ENCODE results near the gene GPR153. TPM values are rescaled to one million over a fixed set of nuclear protein-coding genes. Genes with fewer than 3 reads are reported as not detected.
A peak's percentile ranks its signal among the peaks of the same experiment; 100 is the strongest.

GPR153 gene
- total RNA-seq, 8 experiments from 2014 or later = 13.0 to 44.0 (median 15.3) TPM

- peak in 5 of 8 experiments; percentile 57 to 66 (median 65) for ATAC-seq (replicated peaks in 6 of 8)
- 57% methylated on average over 1 of the region's 15 CpGs; no CpG with 5 or more reads in 9 of the 10 experiments for WGBS, 10 experiments
- H3K4me1 ChIP-seq (replicated peaks in 1 of 2) = peaks cover 28 to 30% of the 10 kb centered on the region in 2 donors
- in situ Hi-C loops (cut with MboI; ENCODE audit: low pct_unique_long_range_greater_than_20kb in 2 of 9, low sequenced_read_pairs in 9 of 9, unreplicated experiment in 9 of 9) = no loop called here
- H3K27ac ChIP-seq = peak overlapping the region; percentile 65 to 73
- peak overlapping the region; percentile 57 to 88 (median 66) for H3K4me3 ChIP-seq
Measured at GRCh38 chr1:6261615-6261995, 707 bp upstream of the GPR153 start.

- H3K4me3 ChIP-seq = peak overlapping the region; percentile 57 to 88 (median 66)
- in situ Hi-C loops (cut with MboI; ENCODE audit: low pct_unique_long_range_greater_than_20kb in 2 of 9, low sequenced_read_pairs in 9 of 9, unreplicated experiment in 9 of 9) = no loop called here
- 20% methylated on average over 1 of the region's 61 CpGs; no CpG with 5 or more reads in 9 of the 10 experiments for WGBS, 10 experiments
- peak; percentile 6 to 49 (median 33) for ATAC-seq (replicated peaks in 6 of 8)
- peaks cover 25 to 30% of the 10 kb centered on the region in 2 donors for H3K4me1 ChIP-seq (replicated peaks in 1 of 2)
- peak overlapping the region; percentile 65 to 73 for H3K27ac ChIP-seq
Measured at GRCh38 chr1:6260433-6260934, 414 bp downstream of the GPR153 start.

GRCh38 chr1:6259491-6260362 is 1.2 kb downstream of the GPR153 start:
- Histone ChIP-seq H3K4me1 (replicated peaks in 1 of 2) (peaks cover 25 to 29% of the 10 kb centered on the region in 2 donors), H3K27ac (no peak overlapping the region), H3K4me3 (peak overlapping the region; percentile 57 to 88 (median 66))
- WGBS, 10 experiments = 0 to 57% (median 33%) methylated on average over 1 to 9 of the region's 46 CpGs; no CpG with 5 or more reads in 3 of the 10 experiments
- in situ Hi-C loops (cut with MboI; ENCODE audit: low pct_unique_long_range_greater_than_20kb in 2 of 9, low sequenced_read_pairs in 9 of 9, unreplicated experiment in 9 of 9) = loop anchor here in 1 of 9 experiments (10.0 kb wide), 1 partner anchor 85 kb away; no protein-coding TSS in a partner anchor
- peak; percentile 34 to 76 (median 53) for ATAC-seq (replicated peaks in 6 of 8)

GRCh38 chr1:6258675-6259074 is 2.2 kb downstream of the GPR153 start:
- H3K4me1 ChIP-seq (replicated peaks in 1 of 2) = peaks cover 20 to 22% of the 10 kb centered on the region in 2 donors
- in situ Hi-C loops (cut with MboI; ENCODE audit: low pct_unique_long_range_greater_than_20kb in 2 of 9, low sequenced_read_pairs in 9 of 9, unreplicated experiment in 9 of 9) = loop anchor here in 1 of 9 experiments (10.0 kb wide), 1 partner anchor 86 kb away; no protein-coding TSS in a partner anchor
- WGBS, 10 experiments = 81 to 100% (median 91%) methylated on average over 2 to 6 of the region's 10 CpGs; no CpG with 5 or more reads in 6 of the 10 experiments
- H3K4me3 ChIP-seq = no peak overlapping the region
- ATAC-seq (replicated peaks in 6 of 8) = no peak
- H3K27ac ChIP-seq = no peak overlapping the region

- no peak for ATAC-seq (replicated peaks in 6 of 8)
- H3K4me1 ChIP-seq (replicated peaks in 1 of 2) = peaks cover 20 to 21% of the 10 kb centered on the region in 2 donors
- H3K27ac ChIP-seq = no peak overlapping the region
- in situ Hi-C loops (cut with MboI; ENCODE audit: low pct_unique_long_range_greater_than_20kb in 2 of 9, low sequenced_read_pairs in 9 of 9, unreplicated experiment in 9 of 9) = loop anchor here in 1 of 9 experiments (10.0 kb wide), 1 partner anchor 87 kb away; no protein-coding TSS in a partner anchor
- WGBS, 10 experiments = 87 to 100% (median 98%) methylated on average over 2 to 6 of the region's 8 CpGs; no CpG with 5 or more reads in 5 of the 10 experiments
- no peak overlapping the region for H3K4me3 ChIP-seq
Measured at GRCh38 chr1:6257541-6258069, 3.3 kb downstream of the GPR153 start.

- peaks cover 12% of the 10 kb centered on the region in 2 donors for H3K4me1 ChIP-seq (replicated peaks in 1 of 2)
- no peak overlapping the region for H3K27ac ChIP-seq
- WGBS, 10 experiments = 29 to 97% (median 87%) methylated on average over 3 to 13 of the region's 13 CpGs; no CpG with 5 or more reads in 3 of the 10 experiments
- peak in 1 of 8 experiments; percentile 1 for ATAC-seq (replicated peaks in 6 of 8)
- no peak overlapping the region for H3K4me3 ChIP-seq
- in situ Hi-C loops (cut with MboI; ENCODE audit: low pct_unique_long_range_greater_than_20kb in 2 of 9, low sequenced_read_pairs in 9 of 9, unreplicated experiment in 9 of 9) = loop anchor here in 1 of 9 experiments (10.0 kb wide), 1 partner anchor 88 kb away; no protein-coding TSS in a partner anchor
Measured at GRCh38 chr1:6256645-6257044, 4.3 kb downstream of the GPR153 start.

- no peak for ATAC-seq (replicated peaks in 6 of 8)
- in situ Hi-C loops (cut with MboI; ENCODE audit: low pct_unique_long_range_greater_than_20kb in 2 of 9, low sequenced_read_pairs in 9 of 9, unreplicated experiment in 9 of 9) = loop anchor here in 1 of 9 experiments (10.0 kb wide), 1 partner anchor 90 kb away; no protein-coding TSS in a partner anchor
Measured at GRCh38 chr1:6254691-6255090, 6.2 kb downstream of the GPR153 start.

GRCh38 chr1:6253380-6253779 is 7.5 kb downstream of the GPR153 start:
- WGBS, 10 experiments = 72 to 100% (median 98%) methylated on average over 1 to 9 of the region's 9 CpGs; no CpG with 5 or more reads in 2 of the 10 experiments
- H3K27ac ChIP-seq = no peak overlapping the region
- H3K4me1 ChIP-seq (replicated peaks in 1 of 2) = peaks cover 12 to 13% of the 10 kb centered on the region in 2 donors
- in situ Hi-C loops (cut with MboI; ENCODE audit: low pct_unique_long_range_greater_than_20kb in 2 of 9, low sequenced_read_pairs in 9 of 9, unreplicated experiment in 9 of 9) = loop anchor here in 1 of 9 experiments (10.0 kb wide), 1 partner anchor 91 kb away; no protein-coding TSS in a partner anchor
- no peak overlapping the region for H3K4me3 ChIP-seq
- no peak for ATAC-seq (replicated peaks in 6 of 8)

More at GRCh38 chr1:6254691-6255090, 6.2 kb downstream of the GPR153 start:
- 89 to 100% (median 100%) methylated on average over 1 to 16 of the region's 16 CpGs; no CpG with 5 or more reads in 3 of the 10 experiments for WGBS, 10 experiments
- Histone ChIP-seq H3K27ac (no peak overlapping the region), H3K4me1 (replicated peaks in 1 of 2) (peaks cover 12% of the 10 kb centered on the region in 2 donors), H3K4me3 (no peak overlapping the region)

- 80% methylated on average over 1 of the region's 4 CpGs; no CpG with 5 or more reads in 9 of the 10 experiments for WGBS, 10 experiments
- no peak overlapping the region for H3K27ac ChIP-seq
- no peak for ATAC-seq (replicated peaks in 6 of 8)
- H3K4me3 ChIP-seq = no peak overlapping the region
- in situ Hi-C loops (cut with MboI; ENCODE audit: low pct_unique_long_range_greater_than_20kb in 2 of 9, low sequenced_read_pairs in 9 of 9, unreplicated experiment in 9 of 9) = loop anchor here in 1 of 9 experiments (10.0 kb wide), 1 partner anchor 92 kb away; no protein-coding TSS in a partner anchor
- H3K4me1 ChIP-seq (replicated peaks in 1 of 2) = peaks cover 12 to 13% of the 10 kb centered on the region in 2 donors
Measured at GRCh38 chr1:6252374-6252710, 8.6 kb downstream of the GPR153 start.

GRCh38 chr1:6251681-6252373 is 9.1 kb downstream of the GPR153 start:
- no peak for ATAC-seq (replicated peaks in 6 of 8)
- in situ Hi-C loops (cut with MboI; ENCODE audit: low pct_unique_long_range_greater_than_20kb in 2 of 9, low sequenced_read_pairs in 9 of 9, unreplicated experiment in 9 of 9) = loop anchor here in 1 of 9 experiments (10.0 kb wide), 1 partner anchor 93 kb away; no protein-coding TSS in a partner anchor
- H3K27ac ChIP-seq = no peak overlapping the region
- peaks cover 12 to 18% of the 10 kb centered on the region in 2 donors for H3K4me1 ChIP-seq (replicated peaks in 1 of 2)
- 70 to 100% (median 86%) methylated on average over 1 to 8 of the region's 15 CpGs; no CpG with 5 or more reads in 4 of the 10 experiments for WGBS, 10 experiments
- H3K4me3 ChIP-seq = no peak overlapping the region

GRCh38 chr1:6251233-6251632 is 9.7 kb downstream of the GPR153 start:
- ATAC-seq (replicated peaks in 6 of 8) = no peak
- in situ Hi-C loops (cut with MboI; ENCODE audit: low pct_unique_long_range_greater_than_20kb in 2 of 9, low sequenced_read_pairs in 9 of 9, unreplicated experiment in 9 of 9) = loop anchor here in 1 of 9 experiments (10.0 kb wide), 1 partner anchor 94 kb away; no protein-coding TSS in a partner anchor
- Histone ChIP-seq H3K4me1 (replicated peaks in 1 of 2) (peaks cover 12 to 22% of the 10 kb centered on the region in 2 donors), H3K27ac (no peak overlapping the region), H3K4me3 (no peak overlapping the region)
- WGBS, 10 experiments = 86 to 100% (median 90%) methylated on average over 1 to 14 of the region's 19 CpGs; no CpG with 5 or more reads in 5 of the 10 experiments

Data from motor neuron (in vitro differentiated cells).